ENCODE data around the gene RPS6KA5.

GRCh38 chr14:90943367-90943766 is 117.1 kb downstream of the RPS6KA5 start:
- TF ChIP-seq ISL1 (CRISPR knock-in tag; IDR thresholded peaks at IDR 0.05) (no peak), GLIS3 (CRISPR knock-in tag; IDR thresholded peaks at IDR 0.05) (no peak), SNAI2 (CRISPR knock-in tag; IDR thresholded peaks at IDR 0.05) (no peak)
